NCI-H2227 (cell line): ENCODE measurements around the gene SEZ6L2.
"Not testable (repeated sequence)": the region's sequence is repeated elsewhere in the genome, so short reads cannot be mapped to it uniquely, and the experiment has no call there.

Source experiments
- DNase-seq: peaks from one replicate; lab custom pipeline; 2025; ENCODE audit not compliant: unreplicated experiment; lab: John Stamatoyannopoulos, UW

SEZ6L2 gene

GRCh38 chr16:29858149-29858849 lies 41.1 kb downstream of the SEZ6L2 start:
- no peak for DNase-seq

GRCh38 chr16:29857133-29857760 lies 42.1 kb downstream of the SEZ6L2 start:
- DNase-seq = no peak

GRCh38 chr16:29854520-29855100 lies 44.7 kb downstream of the SEZ6L2 start:
- no peak for DNase-seq

- no peak for DNase-seq
Measured at GRCh38 chr16:29852654-29853053, 46.7 kb downstream of the SEZ6L2 start.

DNA sequence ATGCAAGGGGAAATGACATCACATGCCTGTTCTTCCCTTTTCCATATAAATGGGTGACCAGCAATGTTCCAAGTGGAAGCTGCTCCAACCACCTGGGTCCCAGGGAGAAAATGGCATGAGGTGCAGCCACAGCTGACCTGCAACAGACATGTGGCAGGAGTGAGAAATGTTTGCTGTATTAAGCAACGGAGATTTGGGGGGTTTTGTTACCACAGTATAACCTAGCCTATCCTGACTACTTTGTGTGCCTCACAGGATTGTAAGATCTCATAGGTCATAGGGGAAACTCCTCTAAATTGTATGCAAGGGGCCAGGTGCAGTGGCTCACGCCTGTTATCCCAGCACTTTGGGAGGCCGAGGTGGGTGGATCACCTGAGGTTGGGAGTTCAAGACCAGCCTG lies 48.4 kb downstream of the SEZ6L2 start:
- DNase-seq = no peak

GRCh38 chr16:29849505-29849904 lies 49.8 kb downstream of the SEZ6L2 start:
- DNase-seq = no peak

DNA sequence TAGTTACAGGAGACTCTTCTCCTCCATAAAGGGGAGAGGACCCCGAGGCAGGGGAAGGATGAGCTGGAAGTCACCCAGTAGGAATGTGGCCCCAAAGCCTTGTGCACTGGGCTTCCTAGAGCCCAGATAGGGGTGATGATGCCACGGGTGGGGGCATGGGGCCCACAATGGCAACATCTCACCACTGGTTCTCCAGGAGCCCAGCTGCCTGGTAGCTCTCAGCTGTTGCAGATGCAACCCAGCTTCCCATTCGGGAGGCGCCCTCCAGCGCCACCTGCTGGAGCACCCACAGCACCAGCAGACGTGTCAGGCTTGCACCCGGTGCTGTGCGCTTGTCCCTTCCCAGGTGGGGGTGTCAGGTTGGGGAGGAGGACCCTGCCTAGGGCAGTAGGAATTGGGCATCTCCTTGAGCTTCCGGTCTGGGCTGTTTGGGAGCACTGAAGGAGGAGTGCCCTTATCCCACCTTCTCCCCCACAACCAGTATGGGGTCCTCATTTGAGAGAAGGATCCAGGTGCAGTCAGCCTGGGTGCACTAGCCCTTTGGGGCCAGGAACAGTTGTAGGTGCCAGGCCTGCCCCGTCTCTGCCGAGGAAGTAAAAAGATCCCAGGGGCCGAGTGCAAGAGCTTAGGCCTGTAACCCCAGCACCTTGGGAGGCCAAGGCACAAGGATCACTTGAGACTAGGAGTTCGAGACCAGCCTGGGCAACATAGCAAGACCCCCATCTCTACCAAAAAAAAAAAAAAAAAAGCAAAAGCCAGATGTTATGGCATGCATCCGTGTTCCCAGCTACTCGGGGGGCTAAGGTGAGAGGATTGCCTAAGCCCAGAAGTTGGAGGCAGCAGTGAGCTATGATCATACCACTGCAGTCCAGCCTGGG lies 50.7 kb downstream of the SEZ6L2 start:
- DNase-seq = peak; percentile 24

- DNase-seq = no peak
Measured at GRCh38 chr16:29845656-29846055, 53.7 kb downstream of the SEZ6L2 start.

DNA sequence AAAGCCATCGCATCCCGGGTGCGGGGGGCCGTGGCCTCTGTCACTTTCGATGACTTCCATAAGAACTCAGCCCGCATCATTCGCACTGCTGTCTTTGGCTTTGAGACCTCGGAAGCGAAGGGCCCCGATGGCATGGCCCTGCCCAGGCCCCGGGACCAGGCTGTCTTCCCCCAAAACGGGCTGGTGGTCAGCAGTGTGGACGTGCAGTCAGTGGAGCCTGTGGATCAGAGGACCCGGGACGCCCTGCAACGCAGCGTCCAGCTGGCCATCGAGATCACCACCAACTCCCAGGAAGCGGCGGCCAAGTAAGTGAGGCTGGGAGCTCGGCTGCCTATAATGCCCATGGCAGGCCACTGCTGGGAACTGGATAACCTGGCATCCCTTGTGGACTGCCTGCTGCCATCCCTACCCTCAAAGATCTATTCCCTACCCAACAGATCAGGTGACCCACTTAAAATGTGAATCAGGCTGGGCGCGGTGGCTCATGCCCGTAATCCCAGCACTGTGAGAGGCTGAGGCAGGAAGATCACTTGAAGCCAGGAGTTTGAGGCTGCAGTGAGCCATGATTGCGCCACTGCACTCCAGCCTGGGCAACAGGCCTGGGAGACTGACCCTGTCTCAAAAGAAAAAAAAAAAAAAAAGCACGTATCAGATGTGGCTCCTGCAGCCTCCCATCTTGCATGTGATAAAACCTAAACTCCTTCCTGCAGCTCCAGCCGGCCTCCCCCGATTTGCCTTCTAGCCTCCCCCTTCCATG lies 54.6 kb downstream of the SEZ6L2 start:
- DNase-seq = no peak

DNA sequence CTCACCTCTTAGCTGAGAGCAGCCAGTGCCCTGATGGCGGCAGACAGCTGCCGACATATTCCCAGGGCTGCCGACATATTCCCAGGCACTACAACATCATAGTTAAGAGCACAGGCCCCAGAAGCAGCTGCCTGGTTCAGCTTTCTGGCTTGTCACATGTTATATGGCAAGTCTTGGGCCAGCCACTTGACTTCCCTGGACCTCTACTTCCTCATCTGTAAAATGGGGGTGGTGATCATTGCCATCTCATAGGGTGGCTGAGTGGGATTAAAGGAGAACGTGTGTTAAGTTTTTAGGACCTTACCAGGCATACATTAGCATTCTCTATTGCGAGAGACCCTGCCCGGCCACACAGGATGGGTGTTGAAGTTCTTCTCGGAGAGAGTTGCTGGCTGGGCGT lies 55.4 kb downstream of the SEZ6L2 start:
- no peak for DNase-seq

DNA sequence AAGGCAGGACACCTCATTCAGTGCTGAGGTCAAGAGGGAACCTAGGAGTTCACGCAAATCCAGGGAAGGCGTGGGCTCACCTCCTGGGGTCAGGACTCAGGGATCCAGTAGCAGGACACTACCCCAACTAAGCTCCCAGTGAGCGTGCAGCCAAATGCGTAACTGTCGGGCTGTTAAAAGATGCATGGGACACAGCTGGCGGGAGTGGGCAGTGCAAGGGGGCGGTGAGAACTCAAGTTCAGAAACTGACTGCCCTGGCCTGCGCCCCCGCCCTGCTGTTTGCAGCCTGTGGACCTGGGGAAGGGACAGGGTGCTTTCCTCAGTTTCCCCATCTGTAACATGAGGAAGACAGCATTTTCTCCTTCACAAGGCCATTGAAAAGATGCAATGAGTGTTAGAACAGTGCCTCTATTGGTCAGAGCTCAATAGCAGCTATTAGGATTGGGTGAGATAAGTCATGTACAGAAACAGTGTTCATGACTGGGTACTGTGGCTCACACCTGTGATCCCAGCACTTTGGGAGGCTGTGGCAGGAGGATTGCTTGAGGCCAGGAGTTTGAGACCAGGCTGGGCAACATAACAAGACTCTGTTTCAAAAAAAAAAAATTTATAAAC lies 56.5 kb downstream of the SEZ6L2 start:
- DNase-seq = no peak

DNA sequence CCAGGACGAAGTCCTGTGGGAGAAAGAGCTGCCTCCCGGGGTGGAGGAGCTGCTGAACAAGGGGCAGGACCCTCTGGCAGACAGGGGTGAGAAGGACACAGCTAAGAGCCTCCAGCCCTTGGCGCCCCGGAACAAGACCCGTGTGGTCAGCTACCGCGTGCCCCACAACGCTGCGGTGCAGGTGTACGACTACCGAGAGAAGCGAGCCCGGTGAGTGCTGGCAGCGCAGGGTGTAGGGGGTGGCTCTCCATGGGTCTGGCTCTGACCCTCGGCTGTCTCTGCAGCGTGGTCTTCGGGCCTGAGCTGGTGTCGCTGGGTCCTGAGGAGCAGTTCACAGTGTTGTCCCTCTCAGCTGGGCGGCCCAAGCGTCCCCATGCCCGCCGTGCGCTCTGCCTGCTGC lies 57.7 kb downstream of the SEZ6L2 start:
- DNase-seq = no peak

- no peak for DNase-seq
Measured at GRCh38 chr16:29840240-29840639, 59.1 kb downstream of the SEZ6L2 start.

DNA sequence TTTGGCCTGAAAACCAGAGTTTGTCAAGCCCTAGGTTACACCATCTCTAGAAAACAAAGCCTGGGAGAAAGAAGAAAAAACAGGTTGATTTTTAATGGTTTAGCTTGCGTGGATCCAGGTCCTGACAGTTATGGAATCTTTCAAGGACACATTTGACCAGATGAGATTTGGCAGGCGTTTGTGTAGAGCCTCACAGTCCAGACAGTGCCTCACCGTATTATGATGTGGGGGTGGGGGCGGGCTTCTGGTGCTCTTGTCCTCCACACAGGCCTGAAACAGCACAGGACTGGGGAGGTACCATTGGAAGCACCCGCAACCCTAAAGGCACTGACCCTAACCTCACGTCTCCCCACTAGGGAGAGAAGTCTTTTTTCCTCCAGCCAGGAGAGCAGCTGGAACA lies 59.5 kb downstream of the SEZ6L2 start:
- DNase-seq = no peak

DNA sequence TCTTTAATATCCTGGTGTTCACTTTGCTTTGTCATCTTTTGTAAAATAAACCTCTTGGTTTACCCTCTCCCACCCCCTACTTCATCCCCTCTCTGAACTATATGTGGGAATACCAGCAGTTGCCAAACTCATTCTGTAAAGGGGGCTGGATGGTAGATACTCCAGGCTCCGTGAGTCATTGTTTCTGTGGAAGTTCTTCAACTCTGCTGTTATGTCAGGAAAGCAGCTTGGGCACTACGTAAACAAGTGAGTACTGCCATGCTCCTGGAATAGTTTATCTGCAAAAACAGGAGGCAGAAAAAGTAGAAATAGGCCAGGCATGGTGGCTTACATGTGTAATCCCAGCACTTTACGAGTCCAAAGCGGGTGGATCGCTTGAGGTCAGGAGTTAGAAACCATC lies 61.5 kb downstream of the SEZ6L2 start:
- no peak for DNase-seq

GRCh38 chr16:29836623-29837022 lies 62.7 kb downstream of the SEZ6L2 start:
- DNase-seq = no peak

GRCh38 chr16:29835926-29836325 lies 63.4 kb downstream of the SEZ6L2 start:
- DNase-seq = no peak

- no peak for DNase-seq
Measured at GRCh38 chr16:29834079-29834478, 65.3 kb downstream of the SEZ6L2 start.

- DNase-seq = not testable (repeated sequence)
Measured at GRCh38 chr16:29833219-29833618, 66.1 kb downstream of the SEZ6L2 start.

DNA sequence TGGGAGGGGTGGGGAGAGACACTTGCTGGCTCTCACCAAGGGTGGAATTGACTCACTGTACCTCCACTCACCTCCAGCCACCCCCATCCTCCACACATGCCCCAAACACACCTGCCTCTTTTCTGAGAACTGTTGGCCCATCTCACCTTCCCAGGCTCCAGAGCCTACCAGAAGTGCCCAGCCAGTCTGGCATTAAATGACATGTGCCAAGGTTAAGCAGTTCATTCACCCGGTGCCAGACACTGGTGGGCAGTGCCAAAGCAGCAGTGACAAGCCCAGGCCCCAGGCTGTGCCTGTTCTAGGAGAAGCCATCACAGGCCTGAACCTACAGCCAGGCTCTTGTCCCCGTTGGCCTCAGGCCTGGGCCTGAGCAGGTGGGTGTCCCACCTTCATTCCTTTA lies 67.9 kb downstream of the SEZ6L2 start:
- DNase-seq = no peak
